IMR-90 (cell line): Measurements from ENCODE around the gene SF3B2. TPM values are rescaled to one million over a fixed set of nuclear protein-coding genes. Genes with fewer than 3 reads are reported as not detected.

ENCODE experiments used
- ATAC-seq: fragments of 200-7000 bp; cut with Tn5 transposase; 2 replicates; pipeline ENCODE4 v1.9.1; 2020; ENCODE audit warnings: low read depth, mild to moderate bottlenecking, moderate library complexity
- BruUV-seq: library from RNA; stranded (reverse); fragments of 400-500 nt; replicated peaks from 2 replicates; lab custom pipeline; 2021; lab: Mats Ljungman, UMichigan
- CTCF ChIA-PET: fragments of 300-600 bp; formaldehyde crosslinking; extraction: SDS; loops from one replicate; lab custom pipeline; 2021; ENCODE audit warnings: antibody characterized with exemption; lab: Yijun Ruan, JAX
- POLR2A ChIA-PET: fragments of 300-600 bp; sonication (Branson Sonifier 250); formaldehyde crosslinking; loops from one replicate; lab custom pipeline; 2022; ENCODE audit warnings: antibody characterized with exemption; ENCODE audit not compliant: unreplicated experiment; lab: Charles Lee
- DNase-seq: peaks from one replicate; pipeline ENCODE4 v3.0.0; 2013
- H2AFZ ChIP-seq: replicated peaks from 2 replicates; pipeline ENCODE3; 2013; ENCODE audit warnings: low read length, mild to moderate bottlenecking; ENCODE audit not compliant: poor library complexity
- H2AK5ac ChIP-seq: 2 replicates; pipeline ENCODE4 v1.6.1; 2013; ENCODE audit warnings: low read depth, low read length, inconsistent platforms
- H2AK9ac ChIP-seq: replicated peaks from 2 replicates; pipeline ENCODE3; 2013; ENCODE audit warnings: mild to moderate bottlenecking, low read depth, low read length, moderate library complexity; ENCODE audit not compliant: poor library complexity
- H2BK120ac ChIP-seq: 2 replicates; pipeline ENCODE4 v1.6.1; 2013; ENCODE audit warnings: low read depth, low read length, inconsistent platforms
- H2BK15ac ChIP-seq: 3 replicates; pipeline ENCODE4 v1.6.1; 2013; ENCODE audit warnings: low read depth, low read length, inconsistent platforms
- H2BK20ac ChIP-seq: 2 replicates; pipeline ENCODE4 v1.6.1; 2013; ENCODE audit warnings: low read depth, mild to moderate bottlenecking, inconsistent platforms, low read length, moderate library complexity
- H2BK5ac ChIP-seq: 2 replicates; pipeline ENCODE4 v1.6.1; 2013; ENCODE audit warnings: mild to moderate bottlenecking, low read depth, low read length, inconsistent platforms; ENCODE audit not compliant: poor library complexity, severe bottlenecking
- H3K14ac ChIP-seq: replicated peaks from 2 replicates; pipeline ENCODE4 v1.6.1; 2013; ENCODE audit warnings: low read depth, low read length, inconsistent platforms
- H3K18ac ChIP-seq: 2 replicates; pipeline ENCODE4 v1.6.1; 2013; ENCODE audit warnings: low read depth, low read length, control low read depth
- H3K23ac ChIP-seq: 2 replicates; pipeline ENCODE4 v1.6.1; 2013; ENCODE audit warnings: low read depth, low read length, inconsistent platforms
- H3K27ac ChIP-seq: 2 replicates; pipeline ENCODE4 v1.5.1; 2013; ENCODE audit warnings: mild to moderate bottlenecking, control low read depth, low read length; ENCODE audit not compliant: insufficient read depth
- H3K27me3 ChIP-seq: 2 replicates; pipeline ENCODE4 v1.6.1; 2013; ENCODE audit warnings: low read length; ENCODE audit not compliant: control insufficient read depth, insufficient read depth
- H3K36me3 ChIP-seq: 2 replicates; pipeline ENCODE4 v1.6.1; 2013; ENCODE audit warnings: low read length, mixed read lengths; ENCODE audit not compliant: control insufficient read depth, insufficient read depth
- H3K4ac ChIP-seq: 2 replicates; pipeline ENCODE4 v1.6.1; 2013; ENCODE audit warnings: low read depth, low read length, inconsistent platforms
- H3K4me1 ChIP-seq: 2 replicates; pipeline ENCODE4 v1.6.1; 2013; ENCODE audit warnings: low read length, mixed read lengths; ENCODE audit not compliant: control insufficient read depth, insufficient read depth
- H3K4me2 ChIP-seq: 2 replicates; pipeline ENCODE4 v1.6.1; 2013; ENCODE audit warnings: low read depth, mild to moderate bottlenecking, control low read depth, low read length, moderate library complexity
- H3K4me3 ChIP-seq: 2 replicates; pipeline ENCODE4 v1.5.1; 2013; ENCODE audit warnings: low read depth, mild to moderate bottlenecking, control low read depth, low read length, moderate library complexity; ENCODE audit not compliant: insufficient read depth
- H3K56ac ChIP-seq: 2 replicates; pipeline ENCODE4 v1.6.1; 2013; ENCODE audit warnings: low read length, inconsistent platforms; ENCODE audit not compliant: insufficient read depth; ENCODE audit errors: extremely low read depth
- H3K79me1 ChIP-seq, 2 experiments: 2 replicates each; pipeline ENCODE4 v1.6.1; 2013; ENCODE audit warnings: low read length in 2 of 2, inconsistent platforms in 1 of 2, low read depth in 1 of 2
- H3K9ac ChIP-seq: 2 replicates; pipeline ENCODE4 v1.6.1; 2013; ENCODE audit warnings: low read depth, low read length, control low read depth
- H3K9me1 ChIP-seq: 2 replicates; pipeline ENCODE4 v1.6.1; 2013; ENCODE audit warnings: low read length, inconsistent platforms; ENCODE audit not compliant: insufficient read depth
- H3K9me3 ChIP-seq: 2 replicates; pipeline ENCODE4 v1.6.1; 2013; ENCODE audit warnings: low read length; ENCODE audit not compliant: control insufficient read depth, insufficient read depth
- H4K20me1 ChIP-seq: 2 replicates; pipeline ENCODE4 v1.6.1; 2013; ENCODE audit warnings: low read length, inconsistent platforms; ENCODE audit not compliant: insufficient read depth
- H4K5ac ChIP-seq: 2 replicates; pipeline ENCODE4 v1.6.1; 2013; ENCODE audit warnings: mild to moderate bottlenecking, low read depth, low read length, control low read depth
- H4K8ac ChIP-seq, 2 experiments: 2 replicates each; pipeline ENCODE4 v1.6.1; 2013; ENCODE audit warnings: low read depth in 2 of 2, low read length in 2 of 2, control low read depth in 1 of 2, inconsistent platforms in 1 of 2
- H4K91ac ChIP-seq: 2 replicates; pipeline ENCODE4 v1.6.1; 2013; ENCODE audit warnings: low read depth, low read length, inconsistent platforms; ENCODE audit not compliant: insufficient read depth
- BHLHE40 ChIP-seq: fragments of 150-350 bp; IDR thresholded peaks from 2 replicates; pipeline ENCODE4 v1.6.1; 2016; ENCODE audit warnings: mild to moderate bottlenecking, low read depth, low read length
- CEBPB ChIP-seq: IDR thresholded peaks from 2 replicates; pipeline ENCODE4 v1.6.1; 2012; ENCODE audit warnings: low read depth, low read length, improper control_type of control experiment
- CHD1 ChIP-seq: IDR thresholded peaks from 2 replicates; pipeline ENCODE4 v1.6.1; 2012; ENCODE audit warnings: low read depth, low read length, improper control_type of control experiment
- CTCF ChIP-seq: conservative IDR thresholded peaks from 2 replicates; pipeline ENCODE4 v1.5.1; 2012; ENCODE audit warnings: mild to moderate bottlenecking, low read depth, low read length, improper control_type of control experiment
- ELK1 ChIP-seq: fragments of 150-350 bp; IDR thresholded peaks from 2 replicates; pipeline ENCODE4 v1.6.1; 2016; ENCODE audit warnings: low read depth, mild to moderate bottlenecking, low read length, moderate library complexity, borderline replicate concordance
- FOS ChIP-seq: fragments of 150-350 bp; IDR thresholded peaks from 2 replicates; pipeline ENCODE4 v1.6.1; 2016; ENCODE audit warnings: low read depth, low read length
- MAFK ChIP-seq: IDR thresholded peaks from 2 replicates; pipeline ENCODE4 v1.6.1; 2012; ENCODE audit warnings: low read depth, low read length, improper control_type of control experiment
- MAZ ChIP-seq: IDR thresholded peaks from 2 replicates; pipeline ENCODE4 v1.6.1; 2012; ENCODE audit warnings: low read depth, mild to moderate bottlenecking, low read length, improper control_type of control experiment, moderate library complexity, borderline replicate concordance
- MXI1 ChIP-seq: IDR thresholded peaks from 2 replicates; pipeline ENCODE4 v1.6.1; 2012; ENCODE audit warnings: low read depth, mild to moderate bottlenecking, low read length, moderate library complexity, borderline replicate concordance
- NFE2L2 ChIP-seq: fragments of 150-350 bp; IDR thresholded peaks from 2 replicates; pipeline ENCODE4 v1.6.1; 2016; ENCODE audit warnings: low read depth, mild to moderate bottlenecking, low read length
- POLR2A ChIP-seq: IDR thresholded peaks from 2 replicates; pipeline ENCODE4 v1.6.1; 2012; ENCODE audit warnings: mild to moderate bottlenecking, low read depth, low read length
- RAD21 ChIP-seq: IDR thresholded peaks from 2 replicates; pipeline ENCODE4 v1.6.1; 2012; ENCODE audit warnings: low read length, improper control_type of control experiment
- RCOR1 ChIP-seq: IDR thresholded peaks from 2 replicates; pipeline ENCODE4 v1.6.1; 2012; ENCODE audit warnings: mild to moderate bottlenecking, low read length, improper control_type of control experiment; ENCODE audit not compliant: insufficient replicate concordance
- RFX5 ChIP-seq: IDR thresholded peaks from 2 replicates; pipeline ENCODE4 v1.8.0; 2012; ENCODE audit warnings: low read depth, mild to moderate bottlenecking, low read length, moderate library complexity
- SMC3 ChIP-seq: fragments of 150-350 bp; IDR thresholded peaks from 2 replicates; pipeline ENCODE4 v1.6.1; 2016; ENCODE audit warnings: low read depth, mild to moderate bottlenecking, antibody characterized with exemption, low read length, moderate library complexity
- USF2 ChIP-seq: fragments of 150-350 bp; IDR thresholded peaks from 2 replicates; pipeline ENCODE4 v1.6.1; 2017; ENCODE audit warnings: mild to moderate bottlenecking, antibody characterized with exemption, low read length, low read depth
- WGBS, 2 experiments: methylation state at CpG; one replicate each; pipeline versions ENCODE4 v1.1.5 to v1.1.7; 2013; ENCODE audit warnings: missing lambda C conversion rate in 2 of 2; ENCODE audit not compliant: insufficient read length in 1 of 2; ENCODE audit errors: extremely low coverage in 2 of 2; 5-methylcytosine and 5-hydroxymethylcytosine counted together
- dilution Hi-C: fragments of 300-500 bp; cut with HindIII; formaldehyde crosslinking; loops from one replicate; pipeline ENCODE4 v1.14.3; 2018; ENCODE audit warnings: low sequenced_read_pairs; ENCODE audit not compliant: unreplicated experiment
- in situ Hi-C: fragments of 300-500 bp; cut with MboI; formaldehyde crosslinking; loops from 3 replicates; pipeline ENCODE4 v1.14.3; 2019; ENCODE audit warnings: low sequenced_read_pairs, inconsistent platforms, mixed read lengths
- intact Hi-C: fragments of 100-400 bp; cut with micrococcal nuclease; formaldehyde crosslinking; loops from 2 replicates; pipeline ENCODE4 v1.10.0; 2022
- polyA plus RNA-seq, 3 experiments: library from polyadenylated mRNA; depleted of rRNA; stranded (reverse); fragments of >200 nt; gene quantifications; 2 replicates each; pipeline ENCODE4 v1.2.3, GENCODE V29; 2012; ENCODE audit warnings: low replicate concordance in 1 of 3
- total RNA-seq: library from RNA; depleted of rRNA; stranded (reverse); fragments of >200 nt; gene quantifications from 2 replicates; pipeline ENCODE4 v1.2.3, GENCODE V29; 2012

SF3B2 gene
- total and polyA plus RNA-seq, 2 of the 4 experiments (the other 2 are of a cell fraction): 120 to 122 TPM

GRCh38 chr11:66109294-66109693, 57.1 kb downstream of the SF3B2 start:
- Histone ChIP-seq H3K23ac (no peak overlapping the region), H3K9me1 (peaks cover 15% of the 10 kb centered on the region), H4K5ac (no peak overlapping the region), H3K56ac (no peak overlapping the region), H3K4ac (no peak overlapping the region), H3K4me2 (no peak overlapping the region), H3K79me1 (peaks cover 48 to 75% of the 10 kb centered on the region in 2 experiments), H2BK5ac (no peak overlapping the region), H4K91ac (no peak overlapping the region), H3K27ac (no peak overlapping the region), H2BK15ac (no peak overlapping the region), H4K8ac (no peak overlapping the region), H3K9ac (no peak overlapping the region), H2BK20ac (no peak overlapping the region), H3K4me3 (no peak overlapping the region), H3K4me1 (peaks cover 15% of the 10 kb centered on the region), H4K20me1 (peaks cover 17% of the 10 kb centered on the region; the same call in 1 of the 2 replicates), H3K14ac (no peak overlapping the region), H2BK120ac (no peak overlapping the region), H2AFZ (no peak overlapping the region), H2AK9ac (no peak overlapping the region), H3K27me3 (no peaks in the 10 kb centered on the region), H3K9me3 (no peaks in the 10 kb centered on the region), H3K18ac (no peak overlapping the region), H3K36me3 (no peaks in the 10 kb centered on the region), H2AK5ac (no peak overlapping the region)
- no peak for TF ChIP-seq CTCF
- TF ChIP-seq CEBPB: no peak
- TF ChIP-seq FOS: no peak
- no peak for TF ChIP-seq MXI1
- TF ChIP-seq RCOR1: no peak
- no peak for TF ChIP-seq MAFK
- no peak for TF ChIP-seq USF2
- TF ChIP-seq POLR2A: no peak
- TF ChIP-seq RFX5: no peak
- no peak for TF ChIP-seq CHD1
- no peak for TF ChIP-seq BHLHE40
- TF ChIP-seq NFE2L2: no peak
- no peak for TF ChIP-seq RAD21
- no peak for TF ChIP-seq SMC3
- no peak for TF ChIP-seq MAZ
- no peak for TF ChIP-seq ELK1
- ChIA-PET POLR2A (no interaction called here), CTCF (no interaction called here)
- dilution Hi-C loops (no loop called here), intact Hi-C loops (no loop called here), in situ Hi-C loops (no loop called here)
- BruUV-seq: no TSS peak
- no peak for ATAC-seq
- DNase-seq: no peak
- WGBS, 2 experiments: no CpG with 5 or more reads among the region's 2 CpGs
